ENCODE data around the gene FJX1.

The FJX1 gene

DNA sequence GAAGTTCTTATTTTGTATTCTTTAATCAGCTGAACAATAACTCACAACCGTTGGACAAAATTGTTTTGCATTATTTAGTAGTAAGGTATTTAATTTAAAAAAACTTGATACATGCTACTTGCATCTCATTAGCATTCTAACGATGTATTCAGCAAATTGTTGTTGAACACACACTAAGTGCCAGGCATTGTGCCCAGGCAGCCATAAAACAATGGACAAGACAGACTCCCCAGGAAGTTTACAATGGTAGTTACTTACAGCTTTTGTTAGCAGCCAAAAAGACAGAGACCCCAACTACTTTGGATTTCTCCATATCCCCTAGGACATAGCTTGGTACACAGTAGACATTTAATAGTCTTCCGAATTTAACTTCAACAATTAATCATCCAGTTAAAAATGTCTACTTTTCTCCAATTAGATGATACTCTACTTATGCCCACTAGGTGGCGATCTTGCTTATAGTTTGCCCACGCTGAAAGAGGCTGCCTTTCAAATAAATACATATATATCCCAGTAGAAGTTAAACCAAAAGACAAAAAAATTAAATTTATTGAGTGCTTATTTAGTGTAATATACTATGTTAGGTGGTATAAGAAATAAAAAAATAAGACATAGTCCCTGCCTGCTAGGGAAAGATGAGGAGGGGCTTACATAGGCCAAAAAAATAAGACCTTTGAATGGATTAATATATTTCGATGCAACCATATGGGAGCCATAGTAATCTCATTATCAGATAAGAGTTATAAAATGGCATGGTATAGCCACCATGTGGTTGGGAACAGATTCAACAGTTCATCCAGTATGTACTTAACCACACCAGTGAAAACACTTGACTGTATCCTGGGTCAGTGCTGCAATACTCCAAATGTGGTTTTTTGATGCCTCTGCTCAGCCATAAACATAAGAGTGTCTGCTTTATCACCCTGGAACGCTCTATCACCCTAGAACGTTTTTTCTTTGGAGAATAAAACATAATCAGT lies 2.0 kb upstream of the FJX1 start:
- no peak overlapping the region for H3K27ac Mint-ChIP-seq
- H3K36me3 Mint-ChIP-seq (ENCODE audit: low read depth): no peaks in the 10 kb centered on the region
- H3K27me3 Mint-ChIP-seq: peaks cover 61% of the 10 kb centered on the region
- H3K9me3 Mint-ChIP-seq: no peaks in the 10 kb centered on the region
- no peak overlapping the region for H3K4me3 Mint-ChIP-seq
- intact Hi-C loops (cut with micrococcal nuclease): loop anchor here (1.0 to 5.0 kb wide), 6 partner anchors 206 to 650 kb away; no protein-coding TSS in a partner anchor
- H3K4me1 Mint-ChIP-seq (ENCODE audit: low read depth): peaks cover 18% of the 10 kb centered on the region

DNA sequence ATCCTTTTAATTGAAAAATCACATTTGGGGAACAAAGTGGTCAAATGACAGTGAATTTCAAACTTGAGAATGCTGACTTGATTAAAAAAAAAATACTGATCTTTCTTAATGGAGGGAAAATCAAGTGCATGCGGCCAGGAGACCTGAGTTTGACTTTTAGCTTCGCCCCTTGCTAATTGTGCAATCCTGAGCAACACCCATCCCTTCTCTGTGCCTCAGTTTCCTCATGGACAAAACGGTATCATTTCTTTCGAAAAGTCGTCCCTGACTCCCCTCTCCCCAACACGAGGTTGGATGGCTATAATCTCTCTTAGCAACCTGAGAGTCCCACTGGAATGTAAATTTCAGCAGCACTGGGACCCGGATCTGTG lies 959 bp upstream of the FJX1 start:
- Mint-ChIP-seq H3K27ac (peak overlapping the region; percentile 60), H3K9me3 (no peaks in the 10 kb centered on the region), H3K27me3 (peaks cover 65% of the 10 kb centered on the region), H3K4me3 (no peak overlapping the region), H3K36me3 (ENCODE audit: low read depth) (no peaks in the 10 kb centered on the region), H3K4me1 (ENCODE audit: low read depth) (peaks cover 18% of the 10 kb centered on the region)
- intact Hi-C loops (cut with micrococcal nuclease): loop anchor here (2.0 to 5.0 kb wide), 3 partner anchors 440 to 642 kb away; no protein-coding TSS in a partner anchor

DNA sequence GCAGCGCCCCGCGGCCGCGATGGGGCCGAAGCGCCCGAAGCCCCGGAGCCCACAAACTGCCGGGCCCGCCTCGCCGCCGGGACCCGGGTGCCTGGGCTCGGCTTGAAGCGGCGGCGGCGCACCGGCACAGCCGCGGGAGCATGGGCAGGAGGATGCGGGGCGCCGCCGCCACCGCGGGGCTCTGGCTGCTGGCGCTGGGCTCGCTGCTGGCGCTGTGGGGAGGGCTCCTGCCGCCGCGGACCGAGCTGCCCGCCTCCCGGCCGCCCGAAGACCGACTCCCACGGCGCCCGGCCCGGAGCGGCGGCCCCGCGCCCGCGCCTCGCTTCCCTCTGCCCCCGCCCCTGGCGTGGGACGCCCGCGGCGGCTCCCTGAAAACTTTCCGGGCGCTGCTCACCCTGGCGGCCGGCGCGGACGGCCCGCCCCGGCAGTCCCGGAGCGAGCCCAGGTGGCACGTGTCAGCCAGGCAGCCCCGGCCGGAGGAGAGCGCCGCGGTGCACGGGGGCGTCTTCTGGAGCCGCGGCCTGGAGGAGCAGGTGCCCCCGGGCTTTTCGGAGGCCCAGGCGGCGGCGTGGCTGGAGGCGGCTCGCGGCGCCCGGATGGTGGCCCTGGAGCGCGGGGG lies 346 bp downstream of the FJX1 start:
- Mint-ChIP-seq H3K4me1 (ENCODE audit: low read depth) (peaks cover 18% of the 10 kb centered on the region), H3K9me3 (no peaks in the 10 kb centered on the region), H3K36me3 (ENCODE audit: low read depth) (no peaks in the 10 kb centered on the region), H3K4me3 (peak overlapping the region; percentile 56), H3K27me3 (peaks cover 68% of the 10 kb centered on the region), H3K27ac (no peak overlapping the region)
- intact Hi-C loops (cut with micrococcal nuclease): loop anchor here (5.0 kb wide), 1 partner anchor 439 kb away; no protein-coding TSS in a partner anchor

DNA sequence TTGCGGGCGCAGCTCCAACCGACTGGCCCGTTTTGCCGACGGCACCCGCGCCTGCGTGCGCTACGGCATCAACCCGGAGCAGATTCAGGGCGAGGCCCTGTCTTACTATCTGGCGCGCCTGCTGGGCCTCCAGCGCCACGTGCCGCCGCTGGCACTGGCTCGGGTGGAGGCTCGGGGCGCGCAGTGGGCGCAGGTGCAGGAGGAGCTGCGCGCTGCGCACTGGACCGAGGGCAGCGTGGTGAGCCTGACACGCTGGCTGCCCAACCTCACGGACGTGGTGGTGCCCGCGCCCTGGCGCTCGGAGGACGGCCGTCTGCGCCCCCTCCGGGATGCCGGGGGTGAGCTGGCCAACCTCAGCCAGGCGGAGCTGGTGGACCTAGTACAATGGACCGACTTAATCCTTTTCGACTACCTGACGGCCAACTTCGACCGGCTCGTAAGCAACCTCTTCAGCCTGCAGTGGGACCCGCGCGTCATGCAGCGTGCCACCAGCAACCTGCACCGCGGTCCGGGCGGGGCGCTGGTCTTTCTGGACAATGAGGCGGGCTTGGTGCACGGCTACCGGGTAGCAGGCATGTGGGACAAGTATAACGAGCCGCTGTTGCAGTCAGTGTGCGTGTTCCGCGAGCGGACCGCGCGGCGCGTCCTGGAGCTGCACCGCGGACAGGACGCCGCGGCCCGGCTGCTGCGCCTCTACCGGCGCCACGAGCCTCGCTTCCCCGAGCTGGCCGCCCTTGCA lies 1.0 kb downstream of the FJX1 start:
- H3K27ac Mint-ChIP-seq: no peak overlapping the region
- no peaks in the 10 kb centered on the region for H3K36me3 Mint-ChIP-seq (ENCODE audit: low read depth)
- no peaks in the 10 kb centered on the region for H3K9me3 Mint-ChIP-seq
- peaks cover 18% of the 10 kb centered on the region for H3K4me1 Mint-ChIP-seq (ENCODE audit: low read depth)
- intact Hi-C loops (cut with micrococcal nuclease): loop anchor here (5.0 kb wide), 1 partner anchor 438 kb away; no protein-coding TSS in a partner anchor
- H3K27me3 Mint-ChIP-seq: peaks cover 71% of the 10 kb centered on the region
- peak overlapping the region; percentile 56 for H3K4me3 Mint-ChIP-seq

DNA sequence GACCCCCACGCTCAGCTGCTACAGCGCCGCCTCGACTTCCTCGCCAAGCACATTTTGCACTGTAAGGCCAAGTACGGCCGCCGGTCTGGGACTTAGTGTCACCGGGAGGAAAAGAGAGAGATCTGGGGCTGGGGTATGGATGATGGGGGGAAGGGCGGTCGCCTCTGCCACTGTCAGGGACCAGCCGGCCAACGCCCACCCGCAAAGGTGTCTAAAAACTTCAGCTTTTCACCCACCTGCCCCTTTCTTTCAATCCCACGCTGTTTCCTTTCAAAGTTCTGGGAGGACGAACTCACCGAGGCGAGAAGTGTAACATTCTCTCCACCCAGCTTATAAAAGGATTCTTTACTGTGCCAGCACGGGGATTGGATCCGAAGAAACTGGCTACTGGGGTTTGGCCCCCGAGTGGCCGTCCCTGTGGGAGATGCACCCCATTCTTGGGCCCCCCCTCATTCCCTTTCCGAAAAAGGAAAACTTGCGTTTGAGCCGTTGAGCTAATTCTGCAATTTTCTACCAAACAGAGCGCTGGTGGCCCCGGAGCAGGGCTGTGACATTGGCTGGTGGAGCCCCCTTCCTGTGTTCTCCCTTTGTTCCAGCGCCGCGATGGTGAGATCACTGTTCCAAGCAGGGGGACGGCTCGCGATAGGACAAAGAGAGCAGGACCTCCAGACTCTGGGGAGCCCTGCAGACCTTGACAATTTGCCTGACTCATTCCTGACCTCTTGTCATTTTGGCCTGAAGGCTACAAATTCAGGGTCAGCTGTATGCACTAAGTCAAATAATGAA lies 1.8 kb downstream of the FJX1 start:
- Mint-ChIP-seq H3K27me3 (peaks cover 69% of the 10 kb centered on the region), H3K27ac (no peak overlapping the region)

DNA sequence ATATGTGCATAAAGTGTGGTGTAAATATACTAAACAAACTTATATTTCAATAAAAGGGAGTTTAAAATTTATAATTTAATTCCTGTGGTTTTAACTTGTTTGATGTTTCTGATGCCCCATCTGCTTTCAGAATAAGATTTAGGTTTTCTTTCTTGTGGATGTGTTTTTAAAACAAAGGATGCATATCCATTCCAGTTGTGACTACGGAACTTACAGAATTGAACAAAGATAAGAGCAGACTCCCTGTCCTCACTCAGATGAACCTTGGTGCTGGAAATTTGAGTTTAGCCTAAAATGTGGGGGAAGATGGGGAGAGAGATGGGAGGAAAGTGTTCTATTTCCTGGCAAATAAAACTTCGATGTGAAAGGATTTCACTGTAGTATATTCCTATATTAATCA lies 2.5 kb downstream of the FJX1 start:
- Mint-ChIP-seq H3K4me3 (no peak overlapping the region), H3K9me3 (no peaks in the 10 kb centered on the region), H3K36me3 (ENCODE audit: low read depth) (no peaks in the 10 kb centered on the region), H3K27ac (no peak overlapping the region), H3K4me1 (ENCODE audit: low read depth) (peaks cover 18% of the 10 kb centered on the region), H3K27me3 (peaks cover 72% of the 10 kb centered on the region)
- intact Hi-C loops (cut with micrococcal nuclease): loop anchor here (5.0 kb wide), 1 partner anchor 42 kb away; the partner anchor contains the start of gene TRIM44

More for the DNA sequence above, 1.8 kb downstream of the FJX1 start:
- no peaks in the 10 kb centered on the region for H3K9me3 Mint-ChIP-seq
- H3K36me3 Mint-ChIP-seq (ENCODE audit: low read depth): no peaks in the 10 kb centered on the region
- intact Hi-C loops (cut with micrococcal nuclease): loop anchor here (5.0 kb wide), 2 partner anchors 42 to 437 kb away; partner anchors contain the start of gene TRIM44
- H3K4me1 Mint-ChIP-seq (ENCODE audit: low read depth): peaks cover 18% of the 10 kb centered on the region
- peak overlapping the region; percentile 56 for H3K4me3 Mint-ChIP-seq

DNA sequence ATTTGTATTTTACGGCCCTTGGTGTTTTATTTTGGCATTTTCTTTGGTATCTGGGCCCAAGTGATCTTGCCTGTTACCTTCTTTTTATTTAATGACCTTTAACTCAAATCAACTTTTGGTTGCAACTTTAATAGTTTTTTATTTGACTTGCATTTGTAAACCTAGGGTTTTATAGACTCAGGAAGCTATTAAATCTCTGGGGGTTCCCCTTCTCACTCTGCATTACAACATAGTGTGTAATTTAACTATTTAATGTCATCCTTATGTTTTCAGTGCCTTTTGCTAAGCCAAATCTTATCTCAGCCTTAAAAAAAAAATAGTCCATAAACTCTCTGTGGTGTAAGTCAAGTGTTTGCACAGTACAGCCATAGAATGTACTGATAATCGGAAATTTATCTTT lies 3.4 kb downstream of the FJX1 start:
- Mint-ChIP-seq H3K27ac (no peak overlapping the region), H3K27me3 (peaks cover 79% of the 10 kb centered on the region), H3K9me3 (no peaks in the 10 kb centered on the region), H3K4me1 (ENCODE audit: low read depth) (peaks cover 18% of the 10 kb centered on the region), H3K36me3 (ENCODE audit: low read depth) (no peaks in the 10 kb centered on the region), H3K4me3 (no peak overlapping the region)
- intact Hi-C loops (cut with micrococcal nuclease): loop anchor here (5.0 kb wide), 1 partner anchor 41 kb away; the partner anchor contains the start of gene TRIM44

DNA sequence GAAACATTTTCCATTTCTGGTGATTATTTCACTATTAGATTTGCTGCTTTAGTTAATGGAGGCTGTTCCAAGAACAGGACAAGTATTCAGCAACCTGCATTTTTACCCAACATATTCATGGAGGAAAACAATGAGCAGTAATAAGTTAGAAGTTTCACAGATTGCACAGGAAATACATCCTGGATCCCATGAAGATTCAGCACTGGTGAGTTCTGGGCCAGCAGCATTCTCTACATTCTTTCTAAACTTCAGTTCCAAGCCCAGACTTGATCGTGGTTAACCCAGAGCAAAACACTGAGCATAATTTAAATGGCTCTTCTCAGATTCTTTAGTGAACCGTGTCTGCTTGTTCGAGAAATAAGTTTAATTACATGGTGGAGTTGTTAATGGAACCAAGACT lies 3.8 kb downstream of the FJX1 start:
- H3K36me3 Mint-ChIP-seq (ENCODE audit: low read depth): no peaks in the 10 kb centered on the region
- H3K27me3 Mint-ChIP-seq: peaks cover 77% of the 10 kb centered on the region
- no peaks in the 10 kb centered on the region for H3K9me3 Mint-ChIP-seq
- H3K4me1 Mint-ChIP-seq (ENCODE audit: low read depth): peaks cover 18% of the 10 kb centered on the region
- no peak overlapping the region for H3K4me3 Mint-ChIP-seq
- H3K27ac Mint-ChIP-seq: no peak overlapping the region
- intact Hi-C loops (cut with micrococcal nuclease): loop anchor here (5.0 kb wide), 1 partner anchor 40 kb away; the partner anchor contains the start of gene TRIM44

DNA sequence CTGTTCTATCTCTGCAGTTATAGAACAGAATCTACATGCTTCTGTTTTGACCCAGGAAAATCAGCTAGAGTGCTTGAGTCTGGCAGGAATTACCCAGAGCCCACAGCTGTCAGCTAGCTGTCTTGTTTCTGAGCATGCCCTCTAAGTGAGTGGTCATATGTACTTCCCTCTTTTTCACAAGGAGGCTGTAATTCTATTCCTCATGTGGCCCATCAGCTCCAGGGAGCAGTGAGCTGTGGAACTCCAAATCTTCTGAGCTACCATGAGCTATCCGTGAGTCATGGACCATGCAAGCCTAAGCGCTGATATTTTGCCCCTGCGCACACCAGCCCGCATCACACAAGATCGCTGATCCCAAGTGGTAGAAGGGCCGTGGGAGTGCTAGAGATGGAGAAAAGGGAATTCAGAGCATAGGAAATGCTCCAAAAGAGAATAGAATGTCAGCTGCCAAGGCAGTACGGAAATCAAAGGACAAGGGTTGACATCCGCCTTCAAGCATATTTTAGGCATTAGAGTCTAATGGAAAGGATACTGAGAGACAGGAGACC lies 5.4 kb downstream of the FJX1 start:
- H3K4me3 Mint-ChIP-seq: no peak overlapping the region
- intact Hi-C loops (cut with micrococcal nuclease): loop anchor here (5.0 kb wide), 1 partner anchor 39 kb away; the partner anchor contains the start of gene TRIM44
- H3K4me1 Mint-ChIP-seq (ENCODE audit: low read depth): peaks cover 10% of the 10 kb centered on the region
- H3K9me3 Mint-ChIP-seq: no peaks in the 10 kb centered on the region
- peaks cover 81% of the 10 kb centered on the region for H3K27me3 Mint-ChIP-seq
- H3K36me3 Mint-ChIP-seq (ENCODE audit: low read depth): no peaks in the 10 kb centered on the region
- no peak overlapping the region for H3K27ac Mint-ChIP-seq

DNA sequence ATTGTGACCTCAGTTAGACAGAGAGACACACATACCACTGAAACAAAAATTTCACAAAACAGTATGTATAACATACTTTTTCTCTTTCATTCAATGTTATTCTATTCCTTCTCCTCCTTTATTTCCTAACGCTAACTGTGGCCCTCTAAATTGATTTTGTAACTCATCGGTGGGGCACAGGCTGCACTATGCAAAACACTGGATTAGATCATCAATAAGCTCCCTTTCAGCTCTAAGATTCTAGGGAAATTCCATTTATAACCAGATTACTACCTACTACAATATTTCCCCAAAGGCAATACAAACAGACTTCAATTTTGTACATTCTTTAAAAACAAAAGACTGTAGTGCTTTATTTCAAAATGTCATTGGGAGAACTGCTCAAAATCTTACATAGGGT lies 6.1 kb downstream of the FJX1 start:
- Mint-ChIP-seq H3K9me3 (no peaks in the 10 kb centered on the region), H3K4me1 (ENCODE audit: low read depth) (peaks cover 10% of the 10 kb centered on the region), H3K27ac (no peak overlapping the region), H3K27me3 (peaks cover 82% of the 10 kb centered on the region), H3K36me3 (ENCODE audit: low read depth) (no peaks in the 10 kb centered on the region), H3K4me3 (no peak overlapping the region)
- intact Hi-C loops (cut with micrococcal nuclease): loop anchor here (5.0 kb wide), 1 partner anchor 38 kb away; the partner anchor contains the start of gene TRIM44

DNA sequence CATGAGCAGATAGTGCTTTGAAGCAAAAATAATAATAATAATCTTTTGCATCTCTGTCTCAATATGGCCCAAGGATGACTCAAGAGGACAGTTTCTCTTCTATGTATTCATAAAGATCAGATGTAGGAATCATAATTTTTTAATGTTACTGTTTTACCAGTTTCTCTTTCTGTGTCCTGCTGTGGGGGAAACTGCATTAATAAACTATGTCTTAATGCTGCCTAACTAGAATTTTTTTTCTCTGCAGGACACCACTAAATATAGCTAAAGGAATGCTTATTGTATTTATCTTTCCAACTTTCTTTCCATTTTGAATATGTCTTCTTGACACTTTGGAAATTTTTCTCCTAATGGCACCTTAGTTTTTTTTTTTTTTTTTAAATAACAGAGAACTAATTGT lies 6.5 kb downstream of the FJX1 start:
- Mint-ChIP-seq H3K27ac (no peak overlapping the region), H3K27me3 (peaks cover 81% of the 10 kb centered on the region), H3K4me1 (ENCODE audit: low read depth) (peaks cover 6% of the 10 kb centered on the region), H3K36me3 (ENCODE audit: low read depth) (no peaks in the 10 kb centered on the region), H3K9me3 (no peaks in the 10 kb centered on the region), H3K4me3 (no peak overlapping the region)
- intact Hi-C loops (cut with micrococcal nuclease): loop anchor here (5.0 kb wide), 1 partner anchor 38 kb away; the partner anchor contains the start of gene TRIM44

DNA sequence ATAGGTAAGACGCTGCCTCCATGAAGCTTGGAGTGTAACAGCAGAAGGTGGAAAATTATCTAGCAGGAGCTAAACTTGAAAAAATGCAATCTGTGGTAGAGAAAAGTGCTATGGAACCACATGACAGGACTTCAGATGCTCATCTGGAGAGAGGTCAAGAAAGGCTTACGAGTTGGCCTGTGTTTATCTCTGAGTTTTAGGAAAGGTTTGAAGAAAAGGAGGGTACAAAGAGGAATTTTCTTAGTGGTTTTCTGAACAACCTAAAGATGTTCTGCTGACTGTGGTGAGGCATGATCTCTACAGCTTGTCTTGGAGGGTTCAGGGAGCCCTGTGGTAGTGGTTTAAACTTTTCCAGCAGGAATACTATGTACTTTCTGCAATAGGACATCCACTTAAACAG lies 8.2 kb downstream of the FJX1 start:
- H3K4me3 Mint-ChIP-seq: no peak overlapping the region
- intact Hi-C loops (cut with micrococcal nuclease): no loop called here
- no peaks in the 10 kb centered on the region for H3K36me3 Mint-ChIP-seq (ENCODE audit: low read depth)
- H3K9me3 Mint-ChIP-seq: no peaks in the 10 kb centered on the region
- H3K4me1 Mint-ChIP-seq (ENCODE audit: low read depth): no peaks in the 10 kb centered on the region
- no peak overlapping the region for H3K27ac Mint-ChIP-seq
- peaks cover 77% of the 10 kb centered on the region for H3K27me3 Mint-ChIP-seq
